A673 (cell line): ENCODE data around the gene TCIRG1.

Experiments
- EZH2 ChIP-seq: fragments of 200-600 bp; sonication (generic); IDR thresholded peaks from 2 replicates; pipeline ENCODE4 v1.6.1; 2017; ENCODE audit warnings: borderline replicate concordance, low read depth, mild to moderate bottlenecking, mixed read lengths, antibody characterized with exemption, low read length; ENCODE audit not compliant: poor library complexity, severe bottlenecking
- TF ChIP-seq, protein P1 (sequence below): fragments of 300-800, 200-600 bp; sonication (generic); conservative IDR thresholded peaks from 2 replicates; pipeline ENCODE4 v1.5.1; 2017; ENCODE audit warnings: low read depth, mild to moderate bottlenecking, antibody characterized with exemption, low read length, moderate library complexity, mixed read lengths

DNA sequence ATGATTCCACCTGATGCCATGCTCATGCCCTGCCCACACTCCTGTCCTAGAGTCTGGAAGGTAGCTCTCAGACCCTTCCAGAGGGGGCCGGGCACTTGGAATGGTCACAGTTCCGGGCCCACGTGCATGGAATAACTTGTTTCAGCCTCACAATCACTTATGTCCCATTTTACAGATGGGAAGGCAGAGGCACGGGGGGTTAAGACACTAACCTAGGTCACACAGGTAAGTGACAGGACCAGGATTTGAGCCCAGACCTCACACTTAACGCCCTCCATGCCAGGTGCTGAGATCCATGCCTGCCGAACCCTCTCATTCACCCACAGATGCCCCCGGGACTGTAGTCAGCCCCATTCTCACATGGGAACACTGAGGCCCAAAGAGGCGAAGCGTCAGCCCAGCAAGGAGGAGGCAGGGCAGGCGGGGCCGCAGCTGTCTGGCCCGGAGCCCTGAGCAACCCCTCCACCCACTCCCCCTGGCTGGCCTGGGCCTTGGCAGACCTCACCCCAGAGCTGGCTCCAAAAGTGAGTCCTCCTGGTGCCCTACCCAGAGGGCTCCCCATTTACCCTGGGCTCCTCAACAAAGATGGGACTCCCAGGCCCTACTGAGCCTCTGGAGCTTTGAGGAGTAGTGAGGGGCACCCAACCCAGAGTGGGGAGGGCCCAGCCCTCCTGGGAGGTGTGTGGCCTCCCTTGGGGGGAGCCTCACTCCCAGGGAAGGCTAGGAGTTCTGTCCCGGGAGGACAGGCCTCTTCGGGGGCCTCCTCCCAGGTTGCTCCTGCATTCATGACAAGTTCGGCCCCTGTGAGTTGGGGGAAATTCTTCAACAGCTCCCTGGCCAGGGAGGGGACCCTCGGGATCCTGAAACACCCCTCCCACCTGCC, 31.1 kb upstream of the TCIRG1 start:
- TF ChIP-seq, protein P1, sequence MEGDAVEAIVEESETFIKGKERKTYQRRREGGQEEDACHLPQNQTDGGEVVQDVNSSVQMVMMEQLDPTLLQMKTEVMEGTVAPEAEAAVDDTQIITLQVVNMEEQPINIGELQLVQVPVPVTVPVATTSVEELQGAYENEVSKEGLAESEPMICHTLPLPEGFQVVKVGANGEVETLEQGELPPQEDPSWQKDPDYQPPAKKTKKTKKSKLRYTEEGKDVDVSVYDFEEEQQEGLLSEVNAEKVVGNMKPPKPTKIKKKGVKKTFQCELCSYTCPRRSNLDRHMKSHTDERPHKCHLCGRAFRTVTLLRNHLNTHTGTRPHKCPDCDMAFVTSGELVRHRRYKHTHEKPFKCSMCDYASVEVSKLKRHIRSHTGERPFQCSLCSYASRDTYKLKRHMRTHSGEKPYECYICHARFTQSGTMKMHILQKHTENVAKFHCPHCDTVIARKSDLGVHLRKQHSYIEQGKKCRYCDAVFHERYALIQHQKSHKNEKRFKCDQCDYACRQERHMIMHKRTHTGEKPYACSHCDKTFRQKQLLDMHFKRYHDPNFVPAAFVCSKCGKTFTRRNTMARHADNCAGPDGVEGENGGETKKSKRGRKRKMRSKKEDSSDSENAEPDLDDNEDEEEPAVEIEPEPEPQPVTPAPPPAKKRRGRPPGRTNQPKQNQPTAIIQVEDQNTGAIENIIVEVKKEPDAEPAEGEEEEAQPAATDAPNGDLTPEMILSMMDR, result no peak
- no peak for TF ChIP-seq EZH2
